Amygdala (tissue), 56 donors: ENCODE measurements around the gene CRTC1.

Experiments
- DNase-seq, 56 donors: peaks; one replicate each; lab custom pipeline; 2025; lab: John Stamatoyannopoulos, UW

The CRTC1 gene

DNA sequence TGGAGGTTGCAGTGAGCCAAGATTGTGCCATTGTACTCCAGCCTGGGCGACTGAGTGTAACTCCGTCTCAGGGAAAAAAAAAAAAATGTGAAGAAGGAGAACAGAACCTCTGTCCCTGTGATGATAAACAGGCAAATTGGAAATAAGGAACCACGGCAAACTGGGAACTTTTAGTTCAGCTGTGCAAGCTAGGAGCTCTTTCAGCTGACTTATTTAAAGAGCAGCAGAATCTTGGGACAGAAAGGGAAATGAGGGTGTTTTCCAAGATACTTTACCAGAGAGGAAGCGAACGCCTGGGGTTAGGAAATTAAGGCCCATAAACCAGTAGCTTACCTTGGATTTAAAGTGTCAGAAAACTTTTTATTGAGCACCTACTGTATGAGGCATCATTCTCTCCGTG, 145.3 kb downstream of the CRTC1 start:
- DNase-seq, result no peak

GRCh38 chr19:18830488-18830887, 147.0 kb downstream of the CRTC1 start:
- no peak for DNase-seq

DNA sequence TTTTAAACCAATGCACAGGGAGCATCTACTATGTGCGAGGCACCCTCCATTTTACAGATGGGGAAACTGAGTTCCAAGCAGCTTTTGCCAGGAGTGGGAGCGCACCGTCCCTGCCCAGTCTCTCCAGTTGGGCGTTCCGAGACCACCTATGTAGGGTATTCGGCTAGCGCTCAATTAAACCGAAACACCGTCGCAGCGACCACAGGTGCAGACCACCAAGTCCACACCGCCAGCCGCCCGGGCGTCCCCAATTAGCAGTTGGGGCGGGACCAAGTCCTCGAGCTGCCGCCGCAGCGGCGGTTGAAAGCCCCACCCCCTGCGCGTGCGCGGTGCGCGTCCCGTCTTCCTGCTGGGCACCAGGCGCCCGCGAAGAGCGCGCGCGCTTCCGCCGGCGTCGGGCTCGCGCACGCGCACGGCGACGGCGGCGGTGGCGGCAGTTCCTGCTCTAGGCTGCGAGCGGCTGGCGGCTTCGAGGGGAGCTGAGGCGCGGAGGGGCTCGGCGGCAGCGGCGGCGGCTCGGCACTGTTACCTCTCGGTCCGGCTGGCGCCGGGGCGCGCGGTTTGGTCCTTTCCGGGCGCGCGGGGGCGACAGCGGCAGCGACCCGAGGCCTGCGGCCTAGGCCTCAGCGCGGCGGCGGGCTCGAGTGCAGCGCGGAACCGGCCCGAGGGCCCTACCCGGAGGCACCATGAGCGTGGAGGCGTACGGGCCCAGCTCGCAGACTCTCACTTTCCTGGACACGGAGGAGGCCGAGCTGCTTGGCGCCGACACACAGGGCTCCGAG, 148.2 kb downstream of the CRTC1 start, which contains the start of gene UPF1:
Gene UPF1 (plus strand): TSS at position 436 of the 782 bp plus-strand sequence. CDS start 251 bp downstream, at position 687.
- DNase-seq, result peak in 55 of 56 donors; percentile 36 to 92 (median 81)
